Measurements from ENCODE around the gene AHDC1. TPM values are rescaled to one million over a fixed set of nuclear protein-coding genes. Genes with fewer than 3 reads are reported as not detected.
A peak's percentile ranks its signal among the peaks of the same experiment; 100 is the strongest.
"Not testable (repeated sequence)": the region's sequence is repeated elsewhere in the genome, so short reads cannot be mapped to it uniquely, and the experiment has no call there.

AHDC1 gene
- total RNA-seq, 2 experiments from 2014 or later = 15.3 to 19.3 TPM

DNA sequence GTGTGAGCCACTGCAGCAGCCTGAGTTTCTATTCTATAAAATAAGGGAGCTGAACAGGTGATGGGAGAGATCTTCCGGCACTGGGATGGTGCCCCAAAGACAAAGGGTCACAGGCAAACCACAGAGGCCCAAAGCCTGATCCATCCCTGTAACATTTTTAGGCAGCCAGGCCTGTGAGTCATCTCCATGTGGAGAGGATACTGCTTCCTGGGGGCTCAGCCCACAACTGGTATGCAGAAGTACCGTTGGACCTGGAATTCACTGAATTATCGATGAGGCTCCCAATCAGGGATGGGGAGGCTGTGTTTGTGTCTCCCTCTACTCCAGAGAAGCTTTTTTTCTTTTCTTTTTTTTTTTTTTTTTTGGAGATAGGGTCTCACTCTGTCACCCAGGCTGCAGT lies 65.2 kb downstream of the AHDC1 start:
- H3K4me1 Mint-ChIP-seq = peaks cover 10% of the 10 kb centered on the region
- no peak for DNase-seq

GRCh38 chr1:27538305-27538676 lies 65.7 kb downstream of the AHDC1 start:
- POLR2A ChIA-PET, H3K9me3 Mint-ChIP-seq, H3K4me3 Mint-ChIP-seq, H3K27me3 Mint-ChIP-seq, DNase-seq: not testable (repeated sequence)
- H3K36me3 Mint-ChIP-seq (ENCODE audit: low read depth) = peaks cover 11% of the 10 kb centered on the region
- CTCF ChIA-PET = interaction anchor here (0.7 to 3.6 kb wide), 4 partner anchors 11 to 31 kb away, joined by 4 to 19 read pairs (median 5); no protein-coding TSS in a partner anchor
- H3K4me1 Mint-ChIP-seq = peaks cover 11% of the 10 kb centered on the region
- H3K27ac Mint-ChIP-seq = peak overlapping the region; percentile 25

More for the DNA sequence above, 65.2 kb downstream of the AHDC1 start:
- ChIA-PET CTCF (interaction anchor here (0.7 to 3.6 kb wide), 5 partner anchors 11 to 70 kb away, joined by 3 to 19 read pairs (median 5); no protein-coding TSS in a partner anchor), POLR2A (no interaction called here)
- Mint-ChIP-seq H3K27ac (no peak overlapping the region), H3K4me3 (no peak overlapping the region), H3K36me3 (ENCODE audit: low read depth) (peaks cover 6% of the 10 kb centered on the region), H3K27me3 (no peaks in the 10 kb centered on the region), H3K9me3 (no peaks in the 10 kb centered on the region)

DNA sequence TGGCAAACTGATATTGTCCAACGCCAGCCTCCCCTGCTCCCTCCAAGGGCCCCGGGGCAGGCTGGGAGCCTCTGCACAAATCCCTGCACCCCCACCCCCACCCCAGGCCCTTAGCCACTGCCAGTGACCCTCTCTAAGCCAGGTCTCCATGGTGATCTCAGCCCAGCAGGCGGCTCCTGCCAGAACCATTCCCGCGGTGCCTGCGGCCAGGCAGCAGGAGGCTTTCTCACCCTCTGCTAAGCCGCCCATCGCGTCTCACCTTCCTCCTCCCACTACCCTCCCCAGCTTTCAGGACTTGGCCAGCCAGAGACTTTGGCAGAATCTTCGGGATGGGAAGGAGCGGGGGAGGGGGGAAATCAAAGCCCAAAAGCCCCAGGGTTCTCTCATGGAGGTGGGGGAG lies 67.2 kb downstream of the AHDC1 start:
- Mint-ChIP-seq H3K9me3 (no peaks in the 10 kb centered on the region), H3K27me3 (no peaks in the 10 kb centered on the region), H3K36me3 (ENCODE audit: low read depth) (peaks cover 15% of the 10 kb centered on the region), H3K4me3 (no peak overlapping the region), H3K27ac (no peak overlapping the region), H3K4me1 (peaks cover 20% of the 10 kb centered on the region)
- no peak for DNase-seq
- ChIA-PET CTCF (interaction anchor here (1.4 to 3.6 kb wide), 3 partner anchors 13 to 19 kb away, joined by 4 to 19 read pairs (median 9); no protein-coding TSS in a partner anchor), POLR2A (no interaction called here)

DNA sequence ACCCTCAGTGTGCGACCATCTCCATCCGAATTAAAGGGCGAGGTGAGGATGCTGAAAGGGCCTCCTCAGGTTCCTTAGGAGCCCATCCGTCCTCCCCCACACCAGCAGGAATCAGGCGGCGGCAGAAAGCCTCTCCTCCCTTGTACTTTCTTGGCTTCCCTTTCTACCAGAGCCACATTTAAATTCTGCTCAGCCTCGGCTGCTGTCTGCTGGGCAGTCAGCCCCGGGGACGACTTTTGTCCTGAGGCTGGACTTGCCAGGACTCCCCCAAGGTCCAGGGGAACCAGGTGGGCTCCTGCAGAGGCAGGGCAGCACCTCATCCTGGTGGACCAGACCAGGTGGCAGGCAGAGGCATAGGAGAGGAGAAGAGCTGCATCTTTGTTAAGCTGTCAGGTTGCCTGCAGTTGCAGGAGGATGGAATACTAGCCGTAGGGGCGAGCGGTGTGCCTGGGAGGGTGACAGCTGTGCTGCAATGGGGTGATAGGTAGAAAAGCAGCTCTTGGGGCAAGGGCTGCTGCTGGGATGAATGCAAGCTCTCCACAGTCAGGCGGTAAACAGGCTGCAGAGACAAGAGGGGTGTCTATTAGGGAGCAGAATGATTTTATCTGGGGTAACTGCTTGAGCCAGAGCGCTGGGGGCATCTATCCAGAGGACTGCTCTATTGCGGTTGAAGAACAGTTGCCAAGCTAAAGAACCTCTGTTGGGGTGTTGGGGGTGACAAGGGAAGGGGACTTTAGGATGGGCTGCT lies 67.8 kb downstream of the AHDC1 start:
- no peak overlapping the region for H3K4me3 Mint-ChIP-seq
- ChIA-PET CTCF (interaction anchor here (0.8 to 3.6 kb wide), 3 partner anchors 13 to 26 kb away, joined by 3 to 19 read pairs (median 9); no protein-coding TSS in a partner anchor), POLR2A (no interaction called here)
- peaks cover 25% of the 10 kb centered on the region for H3K4me1 Mint-ChIP-seq
- H3K27ac Mint-ChIP-seq = no peak overlapping the region
- no peaks in the 10 kb centered on the region for H3K27me3 Mint-ChIP-seq
- DNase-seq = no peak
- peaks cover 15% of the 10 kb centered on the region for H3K36me3 Mint-ChIP-seq (ENCODE audit: low read depth)
- no peaks in the 10 kb centered on the region for H3K9me3 Mint-ChIP-seq

- Mint-ChIP-seq H3K27ac (no peak overlapping the region), H3K36me3 (ENCODE audit: low read depth) (peaks cover 15% of the 10 kb centered on the region), H3K4me1 (peaks cover 21% of the 10 kb centered on the region), H3K4me3 (no peak overlapping the region), H3K9me3 (no peaks in the 10 kb centered on the region), H3K27me3 (no peaks in the 10 kb centered on the region)
- POLR2A ChIA-PET = no interaction called here
- CTCF ChIA-PET = interaction anchor here (0.8 to 3.6 kb wide), 3 partner anchors 12 to 26 kb away, joined by 3 to 19 read pairs (median 9); no protein-coding TSS in a partner anchor
- no peak for DNase-seq
Observed at GRCh38 chr1:27535386-27535785, 68.6 kb downstream of the AHDC1 start.

DNA sequence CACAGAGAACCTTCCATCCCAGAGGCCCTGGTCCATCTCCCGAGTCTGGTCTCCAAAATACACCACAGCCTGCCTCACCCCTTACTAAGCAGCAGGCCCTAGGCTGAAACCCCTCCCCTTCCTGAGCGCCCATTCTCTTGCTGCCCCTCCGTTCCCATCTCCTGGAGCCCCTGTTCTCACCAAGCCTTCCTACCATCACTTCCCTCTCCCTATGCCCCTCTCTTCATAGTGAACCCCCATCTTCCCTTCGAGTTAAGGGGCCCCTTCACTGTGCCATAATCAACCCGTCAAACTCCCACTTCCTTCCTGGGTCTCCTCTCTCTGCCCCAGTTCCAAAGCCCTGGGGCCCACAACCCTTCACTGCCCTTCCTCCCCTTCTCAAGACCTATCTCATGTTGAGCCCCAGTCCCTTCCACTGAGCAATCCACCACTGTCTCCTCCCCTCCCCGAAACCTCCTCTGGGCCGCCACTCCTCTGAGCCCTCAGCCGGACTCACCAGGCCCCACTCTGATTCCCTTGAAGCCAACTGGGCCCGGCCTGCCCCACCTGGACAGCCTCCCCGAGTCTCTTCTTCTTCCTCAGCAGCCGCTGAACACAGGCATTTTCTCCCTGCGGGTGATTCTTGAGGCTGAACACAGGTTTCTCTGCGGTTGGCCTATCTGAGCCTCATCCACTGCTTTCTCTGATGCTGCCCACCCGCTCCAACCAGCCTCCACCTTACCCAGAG lies 71.8 kb downstream of the AHDC1 start:
- Mint-ChIP-seq H3K4me3 (no peak overlapping the region), H3K27ac (peak overlapping the region; percentile 70), H3K27me3 (no peaks in the 10 kb centered on the region), H3K4me1 (peaks cover 36% of the 10 kb centered on the region), H3K36me3 (ENCODE audit: low read depth) (peaks cover 17% of the 10 kb centered on the region), H3K9me3 (no peaks in the 10 kb centered on the region)
- CTCF ChIA-PET = interaction anchor here (1.2 kb wide), 1 partner anchor 10 kb away, joined by 7 read pairs; no protein-coding TSS in a partner anchor
- POLR2A ChIA-PET = no interaction called here
- no peak for DNase-seq

GRCh38 chr1:27530192-27530591 lies 73.8 kb downstream of the AHDC1 start:
- Mint-ChIP-seq H3K27ac (no peak overlapping the region), H3K4me3 (no peak overlapping the region)

GRCh38 chr1:27529704-27530018 lies 74.3 kb downstream of the AHDC1 start:
- no peak for DNase-seq
- CTCF ChIA-PET = no interaction called here
- Mint-ChIP-seq H3K27me3 (no peaks in the 10 kb centered on the region), H3K4me3 (no peak overlapping the region), H3K27ac (peak overlapping the region; percentile 15), H3K36me3 (ENCODE audit: low read depth) (peaks cover 24% of the 10 kb centered on the region), H3K9me3 (no peaks in the 10 kb centered on the region), H3K4me1 (peaks cover 58% of the 10 kb centered on the region)
- POLR2A ChIA-PET = no interaction called here

More at GRCh38 chr1:27530192-27530591, 73.8 kb downstream of the AHDC1 start:
- ChIA-PET POLR2A (no interaction called here), CTCF (no interaction called here)
- Mint-ChIP-seq H3K4me1 (peaks cover 55% of the 10 kb centered on the region), H3K27me3 (no peaks in the 10 kb centered on the region), H3K36me3 (ENCODE audit: low read depth) (peaks cover 24% of the 10 kb centered on the region), H3K9me3 (no peaks in the 10 kb centered on the region)
- no peak for DNase-seq

DNA sequence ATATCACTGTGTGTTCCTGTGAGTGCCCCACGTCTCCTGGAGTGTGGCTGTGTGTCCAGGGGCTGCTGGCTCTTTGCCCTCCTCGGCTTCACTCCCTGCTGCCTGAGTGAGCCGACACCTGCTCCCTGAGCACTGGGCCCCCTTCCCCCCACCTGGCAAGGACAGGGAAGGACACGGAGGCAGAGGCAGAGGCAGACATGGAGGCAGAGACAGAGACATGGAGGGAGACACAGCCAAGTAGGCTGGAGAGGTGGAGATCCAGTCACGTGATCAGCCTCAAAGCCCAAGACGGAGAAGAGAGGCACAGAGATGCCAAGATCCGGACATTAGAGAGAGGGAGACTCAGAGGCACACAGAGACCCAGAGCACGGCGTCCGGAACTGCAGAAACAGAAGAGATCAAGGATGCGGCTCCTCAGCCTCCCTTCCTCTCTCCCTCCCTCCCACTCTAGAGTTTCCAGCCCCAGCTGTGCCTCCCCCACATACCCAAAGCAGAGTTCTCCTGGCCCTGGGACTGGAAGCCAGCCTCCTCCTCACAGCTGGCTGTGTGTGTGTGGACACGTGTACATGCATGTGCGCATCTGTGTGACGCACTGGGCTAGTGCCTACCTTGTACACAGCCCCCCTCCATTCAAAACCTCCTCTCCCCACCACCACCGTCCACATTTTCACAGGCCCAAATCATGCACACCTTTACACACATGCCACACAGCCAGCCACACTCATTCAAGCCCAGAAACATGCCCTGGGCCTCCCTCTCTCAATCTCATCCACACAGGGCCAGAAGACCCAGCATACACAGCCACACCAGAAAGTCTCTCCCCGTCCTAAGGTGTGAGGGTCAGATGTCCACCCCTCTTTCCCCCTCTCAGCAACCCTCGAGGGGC lies 74.9 kb downstream of the AHDC1 start:
- Mint-ChIP-seq H3K4me3 (peak overlapping the region; percentile 38), H3K27ac (peak overlapping the region; percentile 54)

DNA sequence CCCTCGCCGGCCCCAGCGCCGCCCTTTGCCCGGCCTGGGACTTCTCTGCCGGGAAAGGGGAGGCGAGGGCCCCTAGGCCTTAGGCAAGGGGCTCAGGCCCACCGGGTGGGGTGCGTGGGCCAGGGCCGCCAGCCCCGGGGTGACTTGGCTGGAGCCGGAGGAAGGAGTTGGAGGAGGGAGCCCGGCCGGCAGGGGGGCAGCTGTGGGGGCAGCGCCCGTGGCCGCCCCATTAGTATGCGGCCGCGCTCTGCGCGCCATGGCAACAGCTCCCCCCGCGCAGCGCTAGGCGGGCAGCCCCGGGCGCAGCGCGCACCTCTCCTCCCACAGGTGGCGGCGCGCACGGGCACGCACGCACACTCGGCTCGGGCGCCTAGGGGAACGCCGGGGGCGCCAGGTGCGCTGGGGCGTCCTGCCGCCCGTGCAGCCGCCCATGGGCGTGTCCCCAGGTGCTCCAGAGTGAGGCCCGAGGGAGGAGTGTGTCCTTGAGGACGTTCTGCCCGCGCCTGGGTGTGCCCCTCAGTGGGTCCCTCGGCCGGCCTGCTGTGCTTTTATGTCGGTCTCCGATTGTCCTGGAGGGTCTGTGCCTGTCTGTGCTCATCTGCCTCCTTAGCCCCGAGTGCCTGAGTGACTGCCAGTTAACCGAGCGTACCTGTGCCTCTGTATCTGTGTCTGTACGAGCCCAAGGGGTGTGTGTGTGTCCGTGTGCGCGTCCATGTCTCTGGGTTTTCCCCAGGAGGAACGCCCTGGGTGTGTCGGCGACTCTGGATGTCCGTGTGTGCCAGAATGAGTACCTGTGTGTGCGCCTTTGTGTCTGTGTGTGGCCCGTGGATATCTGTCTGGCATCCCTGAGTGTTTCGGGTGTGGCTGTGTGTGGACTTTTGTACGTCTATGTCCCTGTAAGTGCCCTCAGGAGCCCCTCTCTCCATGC lies 75.8 kb downstream of the AHDC1 start:
- ChIA-PET CTCF (no interaction called here), POLR2A (no interaction called here)
- Mint-ChIP-seq H3K4me3 (peak overlapping the region; percentile 38), H3K36me3 (ENCODE audit: low read depth) (peaks cover 17% of the 10 kb centered on the region), H3K4me1 (peaks cover 69% of the 10 kb centered on the region), H3K27ac (peak overlapping the region; percentile 54), H3K27me3 (no peaks in the 10 kb centered on the region), H3K9me3 (no peaks in the 10 kb centered on the region)
- peak; percentile 37 for DNase-seq

More for the DNA sequence above, 74.9 kb downstream of the AHDC1 start:
- no peak for DNase-seq
- Mint-ChIP-seq H3K36me3 (ENCODE audit: low read depth) (peaks cover 24% of the 10 kb centered on the region), H3K9me3 (no peaks in the 10 kb centered on the region), H3K27me3 (no peaks in the 10 kb centered on the region), H3K4me1 (peaks cover 64% of the 10 kb centered on the region)
- ChIA-PET POLR2A (no interaction called here), CTCF (interaction anchor here (0.5 kb wide), 1 partner anchor 104 kb away, joined by 3 read pairs; no protein-coding TSS in a partner anchor)

GRCh38 chr1:27527223-27527889 lies 76.6 kb downstream of the AHDC1 start:
- peak overlapping the region; percentile 76 for H3K4me3 Mint-ChIP-seq
- no peaks in the 10 kb centered on the region for H3K9me3 Mint-ChIP-seq
- ChIA-PET CTCF (interaction anchor here (0.8 kb wide), 1 partner anchor 136 kb away, joined by 3 read pairs; no protein-coding TSS in a partner anchor), POLR2A (no interaction called here)
- peaks cover 70% of the 10 kb centered on the region for H3K4me1 Mint-ChIP-seq
- DNase-seq = peak; percentile 65
- no peaks in the 10 kb centered on the region for H3K27me3 Mint-ChIP-seq
- H3K27ac Mint-ChIP-seq = peak overlapping the region; percentile 54
- peaks cover 17% of the 10 kb centered on the region for H3K36me3 Mint-ChIP-seq (ENCODE audit: low read depth)
